NCI-H748 treated with DMSO at 0.1 percent for 48 hours (cell line): ENCODE data around the gene RIMBP2.

ENCODE experiments used
- DNase-seq: peaks from one replicate; lab custom pipeline; 2025; lab: John Stamatoyannopoulos, UW

The RIMBP2 gene

DNA sequence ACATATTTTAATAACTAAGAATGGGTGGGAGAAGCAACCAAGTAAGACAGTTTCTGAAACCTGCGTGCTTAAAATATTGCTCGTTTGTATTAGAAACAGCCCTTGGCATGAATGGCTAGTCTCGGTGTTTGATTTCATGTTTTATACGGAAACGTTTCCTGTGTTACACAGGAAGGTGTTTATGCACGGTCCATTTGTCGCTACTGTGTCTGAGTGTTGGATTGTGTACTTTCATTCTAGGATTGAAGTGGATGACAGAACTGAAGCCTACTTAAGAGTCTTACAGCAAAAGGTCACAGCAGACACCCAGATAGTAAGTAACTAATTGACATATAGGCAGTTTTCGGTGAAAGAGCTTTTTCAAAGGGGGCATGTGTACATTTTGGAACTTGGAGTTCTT is 358.9 kb downstream of the RIMBP2 start:
- DNase-seq = peak; percentile 37

- no peak for DNase-seq
Observed at GRCh38 chr12:130356222-130356621, 359.9 kb downstream of the RIMBP2 start.

DNA sequence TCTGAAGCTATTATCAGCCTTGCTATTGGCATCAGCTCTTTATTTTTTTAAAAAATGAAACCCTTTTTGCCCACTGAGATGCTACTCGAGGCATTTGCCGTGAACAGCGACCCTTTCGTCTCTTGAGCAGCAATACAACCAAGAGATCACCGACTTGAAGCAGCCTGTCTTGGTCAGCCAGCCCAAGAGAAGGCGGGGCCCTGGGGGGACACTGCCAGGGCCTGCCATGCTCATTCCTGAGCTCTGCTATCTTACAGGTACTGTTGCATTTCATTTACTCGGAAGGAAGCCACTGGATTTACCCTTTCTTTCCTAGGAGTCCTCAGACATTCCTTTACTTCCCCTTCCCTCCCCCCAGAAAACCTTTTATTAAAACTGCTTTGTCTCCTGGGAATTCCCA is 361.7 kb downstream of the RIMBP2 start:
- DNase-seq = no peak

DNA sequence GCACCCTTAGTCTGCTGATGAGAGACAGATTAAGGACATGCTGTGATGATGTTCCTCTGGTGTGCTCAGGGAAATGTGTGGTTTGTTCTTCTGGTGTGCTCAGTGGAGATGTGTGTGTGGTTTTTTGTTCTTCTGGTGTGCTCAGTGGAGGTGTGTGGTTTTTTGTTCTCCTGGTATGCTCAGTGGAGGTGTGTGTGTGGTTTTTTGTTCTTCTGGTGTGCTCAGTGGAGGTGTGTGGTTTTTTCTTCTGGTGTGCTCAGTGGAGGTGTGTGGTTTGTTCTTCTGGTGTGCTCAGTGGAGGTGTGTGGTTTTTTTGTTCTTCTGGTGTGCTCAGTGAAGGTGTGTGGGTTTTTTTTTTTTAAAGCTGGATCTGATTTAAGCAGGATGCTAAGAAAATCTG is 363.0 kb downstream of the RIMBP2 start:
- no peak for DNase-seq

DNA sequence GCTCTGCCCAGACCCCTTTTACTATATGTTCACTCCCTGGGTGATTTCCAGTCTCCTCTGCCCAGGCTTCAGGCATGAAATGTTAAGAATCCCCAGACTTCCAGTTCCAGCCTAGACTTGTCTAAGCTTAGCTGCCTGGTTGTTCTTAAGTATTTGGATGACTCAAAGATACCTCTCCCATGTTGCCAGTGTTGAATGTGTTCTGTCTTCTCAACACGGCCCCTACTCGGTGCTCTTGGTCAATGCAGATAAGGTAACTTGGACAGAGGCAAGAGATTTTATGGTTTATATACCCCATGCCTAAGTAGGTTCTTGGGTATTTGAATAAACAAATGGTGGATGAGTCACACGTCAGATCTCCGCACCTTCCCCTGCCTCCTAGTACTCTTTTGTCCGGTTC is 364.8 kb downstream of the RIMBP2 start:
- DNase-seq = no peak

- no peak for DNase-seq
Observed at GRCh38 chr12:130350715-130351114, 365.4 kb downstream of the RIMBP2 start.

DNA sequence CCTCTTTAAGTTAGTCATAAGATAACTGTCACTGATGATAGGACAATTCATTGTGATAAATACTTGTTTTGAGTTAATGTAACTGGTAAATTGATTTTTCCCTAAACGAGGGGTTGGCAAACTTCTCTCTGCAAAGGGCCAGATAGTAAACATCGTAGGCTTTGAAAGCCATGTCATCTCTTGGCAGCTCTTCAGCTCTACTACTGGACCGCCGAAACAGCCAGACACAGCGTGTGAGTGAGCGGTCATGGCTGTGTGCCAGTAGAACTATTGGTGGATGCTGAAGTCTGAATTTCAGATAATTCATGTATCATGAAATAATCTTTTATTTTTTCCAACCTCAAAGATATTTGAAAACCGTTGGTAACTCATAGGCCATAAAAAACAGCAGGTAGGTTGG is 368.5 kb downstream of the RIMBP2 start:
- DNase-seq = no peak
